Right forelimb (tissue), 1 donor: ENCODE data around the gene SHISAL1.

ENCODE experiments used
- DNase-seq: peaks from one replicate; pipeline ENCODE4 v3.0.0-alpha.2; 2018

The SHISAL1 gene

GRCh38 chr22:44312766-44313165 lies at the start of gene SHISAL1:
TSS of gene SHISAL1 (minus strand) at chr22:44312951. CDS start at chr22:44300945, 12,006 bp downstream.
- DNase-seq, result no peak

DNA sequence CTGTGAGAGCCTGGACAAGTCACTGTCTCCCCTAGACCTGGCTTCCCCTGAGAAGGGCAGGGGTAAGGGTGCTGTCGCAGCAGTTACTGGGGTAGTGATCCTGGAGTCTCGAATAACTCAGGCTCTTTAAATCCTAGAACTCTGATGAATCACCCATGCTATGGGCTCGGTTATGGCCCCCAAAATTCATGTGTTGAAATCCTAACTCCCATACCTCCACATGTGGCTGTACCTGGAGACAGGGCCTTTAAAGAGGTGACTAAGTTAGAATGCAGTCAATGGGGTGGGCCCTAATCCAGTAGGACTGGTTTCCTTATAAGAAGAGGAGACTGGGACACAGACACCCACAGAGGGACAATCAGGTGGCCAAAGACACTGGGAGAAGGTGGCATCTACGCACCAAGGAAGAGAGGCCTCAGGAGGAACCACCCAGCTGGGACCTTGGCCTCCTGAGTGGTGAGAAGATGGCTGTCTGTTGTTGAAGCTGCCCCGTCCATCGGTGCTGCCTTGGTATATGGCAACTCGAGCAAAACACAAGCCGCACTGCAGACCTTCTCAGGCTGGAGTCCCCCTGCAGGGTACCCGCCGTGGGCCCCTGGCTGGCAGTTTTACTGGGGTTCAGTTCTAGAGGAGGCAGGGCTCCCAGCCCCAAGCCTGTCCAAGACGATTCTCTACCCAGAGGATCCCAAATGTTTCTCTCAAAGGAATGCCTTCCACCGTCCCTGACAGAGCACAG lies 48.8 kb upstream of the SHISAL1 start:
- DNase-seq, result peak; percentile 32

GRCh38 chr22:44360668-44361381 lies 48.1 kb upstream of the SHISAL1 start:
- peak; percentile 68 for DNase-seq

GRCh38 chr22:44360306-44360667 lies 47.5 kb upstream of the SHISAL1 start:
- DNase-seq, result no peak

- no peak for DNase-seq
Observed at GRCh38 chr22:44359496-44360110, 46.9 kb upstream of the SHISAL1 start.

GRCh38 chr22:44358709-44359440 lies 46.1 kb upstream of the SHISAL1 start:
- DNase-seq, result no peak

GRCh38 chr22:44357966-44358465 lies 45.3 kb upstream of the SHISAL1 start:
- DNase-seq, result no peak

- no peak for DNase-seq
Observed at GRCh38 chr22:44357296-44357965, 44.7 kb upstream of the SHISAL1 start.

DNA sequence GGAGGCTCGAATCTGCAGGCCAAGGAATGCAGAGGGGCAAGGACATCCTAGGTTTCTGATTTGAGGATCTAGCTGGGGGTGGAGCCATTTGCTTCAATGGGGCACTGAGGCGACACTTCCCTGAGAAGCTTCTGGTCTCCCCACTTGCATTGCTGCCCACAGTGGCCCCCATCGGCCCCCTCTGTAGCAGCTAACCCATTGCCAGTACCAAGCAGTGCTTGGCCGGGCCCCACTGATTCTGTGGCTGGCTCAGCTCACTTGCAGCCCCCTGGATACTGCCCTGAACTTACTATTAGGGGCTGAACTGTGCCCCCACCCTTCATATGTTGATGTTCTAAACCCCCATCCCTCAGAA lies 42.9 kb upstream of the SHISAL1 start:
- no peak for DNase-seq

- DNase-seq, result no peak
Observed at GRCh38 chr22:44354288-44354687, 41.5 kb upstream of the SHISAL1 start.

- no peak for DNase-seq
Observed at GRCh38 chr22:44353041-44353440, 40.3 kb upstream of the SHISAL1 start.

DNA sequence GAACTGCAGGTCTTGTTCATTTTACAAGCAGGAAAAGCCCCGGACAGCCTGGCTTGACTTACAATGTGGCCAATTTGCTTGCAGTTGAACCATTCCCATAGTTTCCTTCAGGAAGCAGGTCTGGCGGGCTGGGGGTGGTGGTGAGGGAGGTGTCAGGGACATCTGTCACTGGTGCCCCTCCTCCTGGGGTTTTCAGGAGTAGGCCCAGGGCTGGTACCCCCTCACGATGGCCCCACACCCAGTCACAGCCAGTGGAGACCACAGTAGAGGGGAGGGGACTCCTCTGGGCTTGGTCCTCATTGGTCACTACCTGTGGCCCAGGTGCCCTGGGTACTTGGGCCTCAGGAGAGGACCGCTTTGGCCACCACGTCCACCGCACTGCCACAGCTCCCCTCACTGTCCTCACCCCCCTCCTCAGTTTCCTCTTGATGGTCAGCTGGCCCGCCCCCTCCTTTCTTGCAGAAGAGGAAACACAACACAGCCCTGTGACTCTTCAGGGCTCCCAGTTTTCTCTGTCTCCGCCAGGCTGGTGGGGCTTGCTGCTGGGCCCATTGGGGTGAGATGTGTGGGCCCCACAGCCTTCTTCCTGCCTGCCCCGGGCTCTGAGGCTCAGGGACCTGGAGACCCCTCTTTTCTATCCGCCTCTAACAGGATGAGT lies 39.8 kb upstream of the SHISAL1 start:
- DNase-seq, result no peak

- peak; percentile 76 for DNase-seq
Observed at GRCh38 chr22:44351685-44352377, 39.1 kb upstream of the SHISAL1 start.

DNA sequence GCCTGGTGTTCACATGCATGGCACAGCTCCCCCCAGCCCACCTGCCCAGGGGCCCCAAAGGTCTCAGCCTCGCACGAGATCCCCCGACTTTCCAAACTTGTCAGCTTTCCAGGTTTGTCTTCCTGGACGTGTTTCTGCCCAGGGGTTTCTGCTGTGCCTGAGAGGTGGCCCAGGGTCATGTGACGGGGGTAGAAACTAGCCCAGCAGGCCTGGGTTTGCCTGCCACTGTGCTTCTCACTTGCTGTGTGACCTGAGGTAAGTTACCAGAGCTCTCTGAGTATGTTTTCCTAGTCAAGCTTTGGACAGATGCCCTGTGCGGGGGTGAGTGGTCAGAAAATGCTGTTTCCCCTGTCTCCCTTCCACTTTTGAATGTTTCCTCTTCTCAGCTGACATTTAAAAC lies 38.3 kb upstream of the SHISAL1 start:
- DNase-seq, result no peak

- DNase-seq, result no peak
Observed at GRCh38 chr22:44349594-44349993, 36.8 kb upstream of the SHISAL1 start.

- DNase-seq, result no peak
Observed at GRCh38 chr22:44348971-44349560, 36.3 kb upstream of the SHISAL1 start.

- no peak for DNase-seq
Observed at GRCh38 chr22:44347549-44347948, 34.8 kb upstream of the SHISAL1 start.

- DNase-seq, result no peak
Observed at GRCh38 chr22:44347080-44347479, 34.3 kb upstream of the SHISAL1 start.

GRCh38 chr22:44345872-44346271 lies 33.1 kb upstream of the SHISAL1 start:
- DNase-seq, result no peak

- DNase-seq, result no peak
Observed at GRCh38 chr22:44344407-44344806, 31.7 kb upstream of the SHISAL1 start.

GRCh38 chr22:44342347-44342956 lies 29.7 kb upstream of the SHISAL1 start:
- no peak for DNase-seq
